MCF 10A (cell line): ENCODE measurements around the gene XPO6. TPM values are rescaled to one million over a fixed set of nuclear protein-coding genes. Genes with fewer than 3 reads are reported as not detected.

ENCODE experiments used
- BruUV-seq: library from RNA; stranded (reverse); fragments of 400-500 nt; replicated peaks from 2 replicates; lab custom pipeline; 2021; lab: Mats Ljungman, UMichigan
- CTCF ChIA-PET: fragments of 300-600 bp; sonication (Branson Sonifier 250); formaldehyde crosslinking; extraction: SDS; loops from one replicate; lab custom pipeline; 2021; ENCODE audit warnings: antibody characterized with exemption, inconsistent platforms; lab: Yijun Ruan, JAX
- POLR2A ChIA-PET: fragments of 300-600, 350-650 bp; sonication (Branson Sonifier 250); formaldehyde crosslinking; extraction: SDS; loops from one replicate; lab custom pipeline; 2020; ENCODE audit warnings: antibody characterized with exemption, inconsistent platforms; lab: Yijun Ruan, JAX
- DNase-seq: peaks from one replicate; pipeline ENCODE4 v3.0.0-alpha.2; 2018; ENCODE audit not compliant: unreplicated experiment
- H3K27ac Mint-ChIP-seq: one replicate; pipeline ENCODE4 v1.8.0; 2022; ENCODE audit warnings: mild to moderate bottlenecking, low read depth, mixed read lengths; ENCODE audit not compliant: unreplicated experiment
- H3K27me3 Mint-ChIP-seq: one replicate; pipeline ENCODE4 v1.8.0; 2022; ENCODE audit warnings: mixed read lengths; ENCODE audit not compliant: insufficient read depth, unreplicated experiment
- H3K36me3 Mint-ChIP-seq: one replicate; pipeline ENCODE4 v1.8.0; 2022; ENCODE audit warnings: mild to moderate bottlenecking, moderate library complexity, mixed read lengths; ENCODE audit not compliant: insufficient read depth, unreplicated experiment
- H3K4me1 Mint-ChIP-seq: one replicate; pipeline ENCODE4 v1.8.0; 2022; ENCODE audit warnings: mixed read lengths; ENCODE audit not compliant: insufficient read depth, unreplicated experiment
- H3K4me3 Mint-ChIP-seq: one replicate; pipeline ENCODE4 v1.8.0; 2022; ENCODE audit warnings: mild to moderate bottlenecking, moderate library complexity, mixed read lengths; ENCODE audit not compliant: unreplicated experiment
- H3K9me3 Mint-ChIP-seq: one replicate; pipeline ENCODE4 v1.8.0; 2022; ENCODE audit warnings: mixed read lengths; ENCODE audit not compliant: unreplicated experiment
- intact Hi-C: fragments of 100-400 bp; cut with micrococcal nuclease; formaldehyde crosslinking; loops from 2 replicates; pipeline ENCODE4 v1.14.1; 2022
- total RNA-seq: library from RNA; stranded (reverse); gene quantifications from 2 replicates; pipeline ENCODE4 v1.2.3, GENCODE V29; 2022
- TF ChIP-seq, protein P1 (sequence below): fragments of 200-600 bp; IDR thresholded peaks from one replicate; pipeline ENCODE4 v1.8.0; 2022; ENCODE audit warnings: antibody characterized with exemption, mild to moderate bottlenecking; ENCODE audit not compliant: unreplicated experiment

The XPO6 gene
- total RNA-seq, 1 experiment from 2014 or later: 200 TPM

DNA sequence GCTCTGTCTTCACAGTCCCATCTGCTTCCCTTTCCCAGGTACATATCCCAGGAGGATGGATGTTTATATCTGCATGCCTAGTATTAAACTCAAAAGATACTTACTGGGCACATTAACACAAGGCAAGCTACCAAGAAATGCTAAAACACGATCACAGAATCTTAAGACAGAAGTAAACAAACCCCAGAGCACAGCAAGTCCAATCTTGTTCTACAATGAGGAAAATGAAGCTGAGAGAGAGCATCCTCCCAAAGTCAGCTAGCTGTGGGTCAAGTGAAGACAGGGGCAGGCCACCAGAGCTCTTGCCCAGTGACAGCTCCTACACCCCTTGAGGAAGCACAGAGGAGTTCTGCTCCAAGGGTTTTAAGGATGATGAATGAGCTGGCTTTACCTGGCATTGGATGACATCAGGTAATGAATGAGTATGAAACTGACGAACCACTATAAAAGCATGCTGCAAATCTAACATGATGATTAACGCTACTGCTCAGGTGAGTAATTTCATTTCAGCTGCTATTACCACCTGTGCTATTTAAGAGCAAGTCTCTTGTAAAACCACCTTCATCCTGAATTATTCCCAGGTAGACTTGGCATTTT lies 20.3 kb downstream of the XPO6 start:
- Mint-ChIP-seq H3K27ac (peak overlapping the region; percentile 91), H3K36me3 (peaks cover 37% of the 10 kb centered on the region), H3K4me3 (no peak overlapping the region), H3K9me3 (no peaks in the 10 kb centered on the region), H3K4me1 (peaks cover 33% of the 10 kb centered on the region), H3K27me3 (no peaks in the 10 kb centered on the region)
- TF ChIP-seq, protein P1, sequence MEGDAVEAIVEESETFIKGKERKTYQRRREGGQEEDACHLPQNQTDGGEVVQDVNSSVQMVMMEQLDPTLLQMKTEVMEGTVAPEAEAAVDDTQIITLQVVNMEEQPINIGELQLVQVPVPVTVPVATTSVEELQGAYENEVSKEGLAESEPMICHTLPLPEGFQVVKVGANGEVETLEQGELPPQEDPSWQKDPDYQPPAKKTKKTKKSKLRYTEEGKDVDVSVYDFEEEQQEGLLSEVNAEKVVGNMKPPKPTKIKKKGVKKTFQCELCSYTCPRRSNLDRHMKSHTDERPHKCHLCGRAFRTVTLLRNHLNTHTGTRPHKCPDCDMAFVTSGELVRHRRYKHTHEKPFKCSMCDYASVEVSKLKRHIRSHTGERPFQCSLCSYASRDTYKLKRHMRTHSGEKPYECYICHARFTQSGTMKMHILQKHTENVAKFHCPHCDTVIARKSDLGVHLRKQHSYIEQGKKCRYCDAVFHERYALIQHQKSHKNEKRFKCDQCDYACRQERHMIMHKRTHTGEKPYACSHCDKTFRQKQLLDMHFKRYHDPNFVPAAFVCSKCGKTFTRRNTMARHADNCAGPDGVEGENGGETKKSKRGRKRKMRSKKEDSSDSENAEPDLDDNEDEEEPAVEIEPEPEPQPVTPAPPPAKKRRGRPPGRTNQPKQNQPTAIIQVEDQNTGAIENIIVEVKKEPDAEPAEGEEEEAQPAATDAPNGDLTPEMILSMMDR: no peak
- BruUV-seq: no TSS peak
- DNase-seq: peak; percentile 53
- intact Hi-C loops: no loop called here
- POLR2A ChIA-PET: interaction anchor here (0.8 to 3.8 kb wide), 7 partner anchors 9 to 631 kb away, joined by 3 to 41 read pairs (median 6); partner anchors contain the start of gene XPO6
- CTCF ChIA-PET: interaction anchor here (0.5 to 4.7 kb wide), 3 partner anchors 18 to 47 kb away, joined by 3 to 16 read pairs (median 4); no protein-coding TSS in a partner anchor

DNA sequence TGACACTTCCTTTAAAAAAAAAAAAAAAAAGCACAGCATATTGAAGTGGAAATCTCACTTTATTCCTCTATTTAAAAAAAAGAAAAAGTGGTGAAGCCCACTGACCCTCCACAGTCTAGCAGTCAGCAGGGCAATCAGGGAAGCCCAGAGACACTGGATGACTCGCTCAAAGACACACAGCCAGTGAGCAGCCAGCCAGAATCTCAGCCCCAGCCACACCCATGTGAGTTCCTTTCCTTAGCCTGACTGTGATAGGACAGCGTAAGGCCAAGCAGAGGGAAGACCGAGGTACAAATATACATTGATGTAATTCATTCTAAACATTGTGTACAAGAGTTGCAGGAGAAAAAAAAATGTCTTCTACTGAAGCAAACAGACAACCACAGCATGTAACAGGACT lies 22.5 kb downstream of the XPO6 start:
- peak; percentile 47 for DNase-seq
- intact Hi-C loops: no loop called here
- peaks cover 35% of the 10 kb centered on the region for H3K36me3 Mint-ChIP-seq
- no TSS peak for BruUV-seq
- H3K4me3 Mint-ChIP-seq: no peak overlapping the region
- H3K9me3 Mint-ChIP-seq: no peaks in the 10 kb centered on the region
- peaks cover 20% of the 10 kb centered on the region for H3K4me1 Mint-ChIP-seq
- no peaks in the 10 kb centered on the region for H3K27me3 Mint-ChIP-seq
- TF ChIP-seq, protein P1: no peak
- POLR2A ChIA-PET: interaction anchor here (1.3 kb wide), 1 partner anchor 105 kb away, joined by 3 read pairs; no protein-coding TSS in a partner anchor
- no peak overlapping the region for H3K27ac Mint-ChIP-seq
- CTCF ChIA-PET: no interaction called here

DNA sequence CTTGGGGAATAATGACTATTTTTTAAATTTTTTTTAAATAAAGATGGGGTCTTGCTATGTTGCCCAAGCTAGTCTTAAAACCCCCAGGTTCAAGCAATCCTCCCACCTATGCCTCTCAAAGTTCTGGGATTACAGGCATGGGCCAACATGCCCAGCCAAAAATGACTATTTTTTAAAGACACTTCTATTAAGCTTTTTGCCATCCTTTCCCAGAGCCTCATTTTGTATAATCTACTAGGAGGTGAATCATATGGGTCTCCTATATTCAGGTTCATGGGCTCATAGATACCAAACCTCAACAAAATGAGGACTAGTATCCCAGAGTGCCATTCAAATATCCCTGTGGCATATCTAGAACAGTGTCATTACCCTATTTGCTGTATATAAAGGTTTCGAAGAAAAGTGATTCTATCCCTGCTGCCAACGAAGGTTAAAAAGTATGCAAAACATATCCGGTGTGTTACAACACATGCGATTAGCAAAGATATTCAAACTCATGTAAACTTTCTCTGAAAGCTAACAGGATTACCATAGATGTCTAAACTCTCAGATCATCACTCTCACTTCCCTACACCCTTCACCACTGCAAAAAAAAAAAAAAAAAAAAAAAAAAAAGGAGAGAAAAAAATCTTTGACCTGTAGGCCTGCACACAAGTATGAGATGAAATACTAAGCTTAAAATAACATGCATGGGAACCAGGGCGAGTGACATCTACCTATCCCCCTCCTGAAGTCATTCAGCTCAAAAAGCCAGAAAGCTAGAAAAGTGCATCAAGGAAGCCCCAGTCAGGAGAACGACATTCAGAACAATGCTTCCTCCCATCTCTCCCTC lies 23.5 kb downstream of the XPO6 start:
- no peaks in the 10 kb centered on the region for H3K27me3 Mint-ChIP-seq
- DNase-seq: no peak
- H3K27ac Mint-ChIP-seq: peak overlapping the region; percentile 23
- no peaks in the 10 kb centered on the region for H3K9me3 Mint-ChIP-seq
- H3K4me3 Mint-ChIP-seq: no peak overlapping the region
- TF ChIP-seq, protein P1: no peak
- CTCF ChIA-PET: interaction anchor here (0.6 to 0.9 kb wide), 3 partner anchors 22 to 672 kb away, joined by 3 to 5 read pairs (median 4); no protein-coding TSS in a partner anchor
- BruUV-seq: no TSS peak
- H3K4me1 Mint-ChIP-seq: peaks cover 11% of the 10 kb centered on the region
- POLR2A ChIA-PET: interaction anchor here (1.3 kb wide), 1 partner anchor 22 kb away, joined by 5 read pairs; no protein-coding TSS in a partner anchor
- intact Hi-C loops: no loop called here
- peaks cover 38% of the 10 kb centered on the region for H3K36me3 Mint-ChIP-seq

DNA sequence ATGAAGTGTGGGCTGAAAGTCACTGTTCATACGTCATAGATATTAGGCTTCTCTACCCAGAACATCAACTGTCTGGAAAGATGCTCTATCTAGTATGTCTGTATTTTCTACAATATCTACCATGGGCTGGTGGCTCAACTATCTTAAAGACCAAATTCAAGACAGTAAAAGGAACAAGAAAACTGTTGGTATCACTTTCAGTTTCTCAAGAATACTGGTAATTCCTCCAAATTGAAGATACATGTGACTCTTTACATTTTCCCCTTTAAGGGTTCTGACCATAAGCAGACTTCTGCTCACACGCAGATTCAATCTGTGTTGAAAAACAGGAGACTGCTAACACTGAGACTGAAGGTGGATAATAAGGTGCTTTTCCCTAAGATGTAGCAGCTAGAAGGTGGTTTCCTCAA lies 24.2 kb downstream of the XPO6 start:
- POLR2A ChIA-PET: interaction anchor here (1.3 kb wide), 1 partner anchor 23 kb away, joined by 5 read pairs; no protein-coding TSS in a partner anchor
- Mint-ChIP-seq H3K4me1 (peaks cover 17% of the 10 kb centered on the region), H3K36me3 (peaks cover 38% of the 10 kb centered on the region), H3K27ac (no peak overlapping the region), H3K9me3 (no peaks in the 10 kb centered on the region), H3K4me3 (no peak overlapping the region), H3K27me3 (no peaks in the 10 kb centered on the region)
- intact Hi-C loops: no loop called here
- BruUV-seq: no TSS peak
- CTCF ChIA-PET: interaction anchor here (0.6 kb wide), 1 partner anchor 671 kb away, joined by 3 read pairs; no protein-coding TSS in a partner anchor
- TF ChIP-seq, protein P1: no peak
- no peak for DNase-seq
